MCF 10A (cell line): ENCODE measurements around the gene ZMAT3. TPM values are rescaled to one million over a fixed set of nuclear protein-coding genes. Genes with fewer than 3 reads are reported as not detected.
A peak's percentile ranks its signal among the peaks of the same experiment; 100 is the strongest.

Experiments used
- BruUV-seq: library from RNA; stranded (reverse); fragments of 400-500 nt; replicated peaks from 2 replicates; lab custom pipeline; 2021; lab: Mats Ljungman, UMichigan
- CTCF ChIA-PET: fragments of 300-600 bp; sonication (Branson Sonifier 250); formaldehyde crosslinking; extraction: SDS; loops from one replicate; lab custom pipeline; 2021; ENCODE audit warnings: antibody characterized with exemption, inconsistent platforms; lab: Yijun Ruan, JAX
- POLR2A ChIA-PET: fragments of 300-600, 350-650 bp; sonication (Branson Sonifier 250); formaldehyde crosslinking; extraction: SDS; loops from one replicate; lab custom pipeline; 2020; ENCODE audit warnings: antibody characterized with exemption, inconsistent platforms; lab: Yijun Ruan, JAX
- DNase-seq: peaks from one replicate; pipeline ENCODE4 v3.0.0-alpha.2; 2018; ENCODE audit not compliant: unreplicated experiment
- H3K27ac Mint-ChIP-seq: one replicate; pipeline ENCODE4 v1.8.0; 2022; ENCODE audit warnings: mild to moderate bottlenecking, low read depth, mixed read lengths; ENCODE audit not compliant: unreplicated experiment
- H3K27me3 Mint-ChIP-seq: one replicate; pipeline ENCODE4 v1.8.0; 2022; ENCODE audit warnings: mixed read lengths; ENCODE audit not compliant: insufficient read depth, unreplicated experiment
- H3K36me3 Mint-ChIP-seq: one replicate; pipeline ENCODE4 v1.8.0; 2022; ENCODE audit warnings: mild to moderate bottlenecking, moderate library complexity, mixed read lengths; ENCODE audit not compliant: insufficient read depth, unreplicated experiment
- H3K4me1 Mint-ChIP-seq: one replicate; pipeline ENCODE4 v1.8.0; 2022; ENCODE audit warnings: mixed read lengths; ENCODE audit not compliant: insufficient read depth, unreplicated experiment
- H3K4me3 Mint-ChIP-seq: one replicate; pipeline ENCODE4 v1.8.0; 2022; ENCODE audit warnings: mild to moderate bottlenecking, moderate library complexity, mixed read lengths; ENCODE audit not compliant: unreplicated experiment
- H3K9me3 Mint-ChIP-seq: one replicate; pipeline ENCODE4 v1.8.0; 2022; ENCODE audit warnings: mixed read lengths; ENCODE audit not compliant: unreplicated experiment
- intact Hi-C: fragments of 100-400 bp; cut with micrococcal nuclease; formaldehyde crosslinking; loops from 2 replicates; pipeline ENCODE4 v1.14.1; 2022
- total RNA-seq: library from RNA; stranded (reverse); gene quantifications from 2 replicates; pipeline ENCODE4 v1.2.3, GENCODE V29; 2022
- TF ChIP-seq, protein P1 (sequence below): fragments of 200-600 bp; IDR thresholded peaks from one replicate; pipeline ENCODE4 v1.8.0; 2022; ENCODE audit warnings: antibody characterized with exemption, mild to moderate bottlenecking; ENCODE audit not compliant: unreplicated experiment

The ZMAT3 gene
- total RNA-seq, 1 experiment from 2014 or later: 50.9 TPM

- ChIA-PET CTCF (interaction anchor here (0.6 to 2.7 kb wide), 6 partner anchors 10 to 277 kb away, joined by 3 to 39 read pairs (median 6); partner anchors contain the start of gene ZMAT3), POLR2A (interaction anchor here (0.7 to 2.4 kb wide), 5 partner anchors 9 to 304 kb away, joined by 3 to 11 read pairs (median 4); no protein-coding TSS in a partner anchor)
- intact Hi-C loops: no loop called here
- TF ChIP-seq, protein P1, sequence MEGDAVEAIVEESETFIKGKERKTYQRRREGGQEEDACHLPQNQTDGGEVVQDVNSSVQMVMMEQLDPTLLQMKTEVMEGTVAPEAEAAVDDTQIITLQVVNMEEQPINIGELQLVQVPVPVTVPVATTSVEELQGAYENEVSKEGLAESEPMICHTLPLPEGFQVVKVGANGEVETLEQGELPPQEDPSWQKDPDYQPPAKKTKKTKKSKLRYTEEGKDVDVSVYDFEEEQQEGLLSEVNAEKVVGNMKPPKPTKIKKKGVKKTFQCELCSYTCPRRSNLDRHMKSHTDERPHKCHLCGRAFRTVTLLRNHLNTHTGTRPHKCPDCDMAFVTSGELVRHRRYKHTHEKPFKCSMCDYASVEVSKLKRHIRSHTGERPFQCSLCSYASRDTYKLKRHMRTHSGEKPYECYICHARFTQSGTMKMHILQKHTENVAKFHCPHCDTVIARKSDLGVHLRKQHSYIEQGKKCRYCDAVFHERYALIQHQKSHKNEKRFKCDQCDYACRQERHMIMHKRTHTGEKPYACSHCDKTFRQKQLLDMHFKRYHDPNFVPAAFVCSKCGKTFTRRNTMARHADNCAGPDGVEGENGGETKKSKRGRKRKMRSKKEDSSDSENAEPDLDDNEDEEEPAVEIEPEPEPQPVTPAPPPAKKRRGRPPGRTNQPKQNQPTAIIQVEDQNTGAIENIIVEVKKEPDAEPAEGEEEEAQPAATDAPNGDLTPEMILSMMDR: no peak
- H3K27ac Mint-ChIP-seq: peak overlapping the region; percentile 54
- H3K4me3 Mint-ChIP-seq: no peak overlapping the region
- DNase-seq: no peak
- BruUV-seq: no TSS peak
- no peaks in the 10 kb centered on the region for H3K4me1 Mint-ChIP-seq
- peaks cover 54% of the 10 kb centered on the region for H3K36me3 Mint-ChIP-seq
- H3K27me3 Mint-ChIP-seq: no peaks in the 10 kb centered on the region
- no peaks in the 10 kb centered on the region for H3K9me3 Mint-ChIP-seq
Observed at GRCh38 chr3:179016979-179017670, 54.5 kb downstream of the ZMAT3 start.

- ChIA-PET CTCF (interaction anchor here (0.6 to 2.7 kb wide), 40 partner anchors 9 to 490 kb away, joined by 3 to 39 read pairs (median 5); partner anchors contain the start of gene ZMAT3), POLR2A (interaction anchor here (0.6 to 2.4 kb wide), 13 partner anchors 10 to 308 kb away, joined by 3 to 14 read pairs (median 4); partner anchors contain the start of gene ZMAT3)
- DNase-seq: peak; percentile 82
- H3K27ac Mint-ChIP-seq: peak overlapping the region; percentile 54
- intact Hi-C loops: loop anchor here (1.0 kb wide), 5 partner anchors 54 to 543 kb away; no protein-coding TSS in a partner anchor
- no peaks in the 10 kb centered on the region for H3K4me1 Mint-ChIP-seq
- no peaks in the 10 kb centered on the region for H3K27me3 Mint-ChIP-seq
- peaks cover 41% of the 10 kb centered on the region for H3K36me3 Mint-ChIP-seq
- TF ChIP-seq, protein P1: peak; percentile 81
- BruUV-seq: no TSS peak
- no peaks in the 10 kb centered on the region for H3K9me3 Mint-ChIP-seq
- H3K4me3 Mint-ChIP-seq: no peak overlapping the region
Observed at GRCh38 chr3:179015551-179016020, 56.0 kb downstream of the ZMAT3 start.

- TF ChIP-seq, protein P1: no peak
- intact Hi-C loops: no loop called here
- no peak for DNase-seq
- ChIA-PET POLR2A (no interaction called here), CTCF (no interaction called here)
- Mint-ChIP-seq H3K4me1 (no peaks in the 10 kb centered on the region), H3K9me3 (peaks cover 7% of the 10 kb centered on the region), H3K27ac (no peak overlapping the region), H3K4me3 (no peak overlapping the region), H3K36me3 (peaks cover 20% of the 10 kb centered on the region), H3K27me3 (no peaks in the 10 kb centered on the region)
- BruUV-seq: no TSS peak
Observed at GRCh38 chr3:179005706-179006105, 65.9 kb downstream of the ZMAT3 start.

GRCh38 chr3:179005213-179005612 lies 66.4 kb downstream of the ZMAT3 start:
- CTCF ChIA-PET: no interaction called here
- H3K9me3 Mint-ChIP-seq: peaks cover 4% of the 10 kb centered on the region
- POLR2A ChIA-PET: no interaction called here
- intact Hi-C loops: no loop called here
- H3K4me1 Mint-ChIP-seq: no peaks in the 10 kb centered on the region
- no peak overlapping the region for H3K27ac Mint-ChIP-seq
- peaks cover 20% of the 10 kb centered on the region for H3K36me3 Mint-ChIP-seq
- no peak overlapping the region for H3K4me3 Mint-ChIP-seq
- TF ChIP-seq, protein P1: no peak
- no peak for DNase-seq
- BruUV-seq: no TSS peak
- H3K27me3 Mint-ChIP-seq: no peaks in the 10 kb centered on the region
